Measurements from ENCODE around the gene GTF2F1. TPM values are rescaled to one million over a fixed set of nuclear protein-coding genes. Genes with fewer than 3 reads are reported as not detected.
A peak's percentile ranks its signal among the peaks of the same experiment; 100 is the strongest.

The GTF2F1 gene
- total and polyA plus RNA-seq, 10 of the 15 experiments (the other 5 are each of a cell fraction or from before 2014, with no cell fraction given), result 4.5 to 61.7 (median 48.5) TPM

GRCh38 chr19:6424939-6425731 is 32.2 kb upstream of the GTF2F1 start (continued):
- TF ChIP-seq SKIL (IDR thresholded peaks at IDR 0.05; ENCODE audit: low read depth, poor library complexity, severe bottlenecking) (peak; percentile 100), BACH1 (IDR thresholded peaks at IDR 0.05; ENCODE audit: borderline replicate concordance) (no peak), NR2C1 (IDR thresholded peaks at IDR 0.05) (peak; percentile 74; the same call in 1 of the 2 replicates), CHD1 (IDR thresholded peaks at IDR 0.05; ENCODE audit: low read depth, low read length) (no peak), FOS (IDR thresholded peaks at IDR 0.05; ENCODE audit: borderline replicate concordance, extremely low read depth, insufficient read length) (peak; percentile 98), GATAD2B (conservative IDR thresholded peaks at IDR 0.05; ENCODE audit: low read depth) (peak; percentile 74; the same call in 1 of the 2 replicates), YBX1 (IDR thresholded peaks at IDR 0.05) (no peak), HDGF (IDR thresholded peaks at IDR 0.05) (peak; percentile 91), SREBF1 (IDR thresholded peaks at IDR 0.05; ENCODE audit: low read length) (peak; percentile 64), NR2F1 (conservative IDR thresholded peaks at IDR 0.05) (no peak), ZNF592 (IDR thresholded peaks at IDR 0.05) (no peak), CEBPB (IDR thresholded peaks at IDR 0.05; ENCODE audit: borderline replicate concordance in 1 of 2, low read depth in 2 of 2, low read length in 2 of 2) (no peak), RAD51 (IDR thresholded peaks at IDR 0.05) (peak; percentile 98), KDM1A (IDR thresholded peaks at IDR 0.05; ENCODE audit: borderline replicate concordance) (no peak), EED (IDR thresholded peaks at IDR 0.05; ENCODE audit: low read depth) (no peak), TCF12 (IDR thresholded peaks at IDR 0.05; ENCODE audit: low read depth, low read length) (0 out of 2 replicates have a peak, but pooled peaks have one; percentile 7), CTCF (IDR thresholded peaks at IDR 0.05 in 2 of 3, conservative IDR thresholded peaks at IDR 0.05 in 1 of 3; ENCODE audit: control insufficient read depth in 2 of 3, extremely low read depth in 1 of 3, insufficient read depth in 1 of 3, low read depth in 3 of 3, low read length in 3 of 3) (no peak), NR2C2 (IDR thresholded peaks at IDR 0.05; ENCODE audit: borderline replicate concordance, control insufficient read depth, insufficient read length, low read depth) (no peak), E2F4 (IDR thresholded peaks at IDR 0.05; ENCODE audit: low read depth, low read length) (peak; percentile 80), CHD4 (IDR thresholded peaks at IDR 0.05) (no peak)
